Transverse colon (tissue), 4 donors: ENCODE measurements around the gene KMT2D. TPM values are rescaled to one million over a fixed set of nuclear protein-coding genes. Genes with fewer than 3 reads are reported as not detected.

Experiments used
- DNase-seq: peaks from one replicate; pipeline ENCODE4 v3.0.0-alpha.2; 2019
- H3K27ac ChIP-seq, 4 donors: fragments of 200-600 bp; sonication (generic); 2 replicates each; pipeline ENCODE4 v1.5.1; 2016 to 2018; ENCODE audit warnings: inconsistent platforms in 4 of 4
- H3K27me3 ChIP-seq: fragments of 200-600 bp; sonication (generic); 2 replicates; pipeline ENCODE4 v1.5.1; 2017; ENCODE audit warnings: inconsistent platforms
- H3K36me3 ChIP-seq, 4 donors: fragments of 200-600 bp; sonication (generic); 2 replicates each; pipeline ENCODE4 v1.5.1; 2017 to 2019; ENCODE audit warnings: inconsistent platforms in 4 of 4
- H3K4me1 ChIP-seq, 4 donors: fragments of 200-600 bp; sonication (generic); 2 replicates each; pipeline ENCODE4 v1.5.1; 2017 to 2020; ENCODE audit warnings: inconsistent platforms in 4 of 4
- H3K4me3 ChIP-seq, 4 donors: fragments of 200-600 bp; sonication (generic); 1 replicate in 1 of 4; 2 replicates in 3 of 4; pipeline versions ENCODE4 v1.5.1 to v1.6.1; 2017 to 2019; ENCODE audit warnings: inconsistent platforms in 4 of 4
- H3K9me3 ChIP-seq, 2 donors: fragments of 200-600 bp; sonication (generic); 2 replicates each; pipeline ENCODE4 v1.5.1; 2017 to 2019; ENCODE audit warnings: inconsistent platforms in 2 of 2
- EP300 ChIP-seq: sonication (generic); formaldehyde crosslinking; IDR thresholded peaks from one replicate; pipeline ENCODE4 v1.6.1; 2017; ENCODE audit warnings: antibody characterized with exemption, low read depth
- POLR2A ChIP-seq: fragments of 450-650 bp; IDR thresholded peaks from one replicate; pipeline ENCODE4 v1.6.1; 2016; ENCODE audit warnings: antibody characterized with exemption, mild to moderate bottlenecking, moderate library complexity
- POLR2AphosphoS5 ChIP-seq, 3 donors: sonication (generic); formaldehyde crosslinking; IDR thresholded peaks; one replicate each; pipeline ENCODE4 v1.6.1; 2016; ENCODE audit warnings: antibody characterized with exemption in 3 of 3
- WGBS, 2 donors: methylation state at CpG; one replicate each; pipeline ENCODE4 v1.1.5; 2018; ENCODE audit warnings: low coverage in 1 of 2; 5-methylcytosine and 5-hydroxymethylcytosine counted together
- in situ Hi-C, 4 donors: fragments of 200-750 bp; cut with MboI; loops; one replicate each; pipeline versions ENCODE4 v1.15.0 to v1.15.1; 2017; ENCODE audit warnings: low sequenced_read_pairs in 3 of 4, low pct_ligation_motif_present in 1 of 4, low pct_unique_long_range_greater_than_20kb in 1 of 4
- intact Hi-C: fragments of 100-400 bp; cut with DNase I; formaldehyde crosslinking; loops from one replicate; pipeline ENCODE4 v1.15.1; 2023; ENCODE audit warnings: low total_unique reads
- total RNA-seq, 4 donors: library from RNA; depleted of rRNA; stranded (reverse); fragments of >200 nt; gene quantifications; one replicate each; pipeline ENCODE4 v1.1.0, GENCODE V29; 2016
- TF ChIP-seq, protein P1 (sequence below), 5 experiments: fragments of 200-600 bp in 3 of 5; fragments of 450-650 bp in 2 of 5; sonication (generic) in 3 of 5; IDR thresholded peaks; 1 replicate in 2 of 5; 2 replicates in 3 of 5; pipeline ENCODE4 v1.5.1; 2016 to 2017; ENCODE audit warnings: antibody characterized with exemption in 5 of 5, inconsistent platforms in 3 of 5, mild to moderate bottlenecking in 2 of 5, moderate library complexity in 1 of 5

The KMT2D gene
- total RNA-seq, 4 donors from 2014 or later, result 50.0 to 351 (median 78.0) TPM

DNA sequence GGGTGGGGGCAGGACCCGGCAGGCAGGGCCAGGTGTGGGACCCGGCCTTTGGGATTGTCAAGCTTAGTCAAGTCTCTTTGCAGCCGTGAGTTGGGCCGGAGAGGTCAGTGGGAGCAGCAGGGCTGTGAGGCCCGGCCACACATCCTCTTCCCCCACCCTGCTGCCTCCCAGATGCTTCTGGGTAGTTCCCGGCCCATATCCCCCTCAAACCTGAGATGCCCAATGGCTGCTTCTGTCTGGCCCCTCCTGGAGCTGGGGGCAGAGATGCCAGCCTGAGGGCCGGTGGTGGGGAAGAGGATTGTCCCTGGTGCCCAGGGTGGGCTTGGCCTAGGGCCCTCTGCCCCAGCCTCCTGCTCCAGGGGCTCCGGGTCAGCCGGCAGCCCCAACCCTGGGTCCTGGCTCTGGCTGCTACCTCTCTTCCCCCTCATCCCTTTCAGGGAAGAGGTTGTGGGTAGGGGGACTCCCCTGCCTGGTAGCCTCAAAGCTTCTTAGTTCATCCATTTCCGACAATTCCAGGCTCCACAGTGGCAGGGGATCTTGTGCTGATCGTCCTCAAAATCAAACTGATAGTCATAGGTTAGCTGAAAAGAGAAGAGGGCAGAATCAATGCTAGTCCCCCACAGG is 39.2 kb downstream of the KMT2D start:
- H3K4me3 ChIP-seq, result no peak overlapping the region
- H3K9me3 ChIP-seq, result no peaks in the 10 kb centered on the region
- TF ChIP-seq POLR2A (no peak), EP300 (no peak), POLR2AphosphoS5 (IDR thresholded peaks at IDR 0.05) (no peak)
- TF ChIP-seq, protein P1, sequence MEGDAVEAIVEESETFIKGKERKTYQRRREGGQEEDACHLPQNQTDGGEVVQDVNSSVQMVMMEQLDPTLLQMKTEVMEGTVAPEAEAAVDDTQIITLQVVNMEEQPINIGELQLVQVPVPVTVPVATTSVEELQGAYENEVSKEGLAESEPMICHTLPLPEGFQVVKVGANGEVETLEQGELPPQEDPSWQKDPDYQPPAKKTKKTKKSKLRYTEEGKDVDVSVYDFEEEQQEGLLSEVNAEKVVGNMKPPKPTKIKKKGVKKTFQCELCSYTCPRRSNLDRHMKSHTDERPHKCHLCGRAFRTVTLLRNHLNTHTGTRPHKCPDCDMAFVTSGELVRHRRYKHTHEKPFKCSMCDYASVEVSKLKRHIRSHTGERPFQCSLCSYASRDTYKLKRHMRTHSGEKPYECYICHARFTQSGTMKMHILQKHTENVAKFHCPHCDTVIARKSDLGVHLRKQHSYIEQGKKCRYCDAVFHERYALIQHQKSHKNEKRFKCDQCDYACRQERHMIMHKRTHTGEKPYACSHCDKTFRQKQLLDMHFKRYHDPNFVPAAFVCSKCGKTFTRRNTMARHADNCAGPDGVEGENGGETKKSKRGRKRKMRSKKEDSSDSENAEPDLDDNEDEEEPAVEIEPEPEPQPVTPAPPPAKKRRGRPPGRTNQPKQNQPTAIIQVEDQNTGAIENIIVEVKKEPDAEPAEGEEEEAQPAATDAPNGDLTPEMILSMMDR (IDR thresholded peaks at IDR 0.05), result no peak
- in situ Hi-C loops, result no loop called here
- H3K36me3 ChIP-seq, result peaks cover 0 to 20% (median 8%) of the 10 kb centered on the region in 4 donors
- intact Hi-C loops, result no loop called here
- H3K27me3 ChIP-seq, result no peaks in the 10 kb centered on the region
- H3K4me1 ChIP-seq, result peaks cover 8 to 22% (median 12%) of the 10 kb centered on the region in 4 donors
- WGBS, 2 donors, result 81 to 83% methylated on average over 5 to 11 of the region's 11 CpGs
- no peak overlapping the region for H3K27ac ChIP-seq
- DNase-seq, result peak; percentile 6

DNA sequence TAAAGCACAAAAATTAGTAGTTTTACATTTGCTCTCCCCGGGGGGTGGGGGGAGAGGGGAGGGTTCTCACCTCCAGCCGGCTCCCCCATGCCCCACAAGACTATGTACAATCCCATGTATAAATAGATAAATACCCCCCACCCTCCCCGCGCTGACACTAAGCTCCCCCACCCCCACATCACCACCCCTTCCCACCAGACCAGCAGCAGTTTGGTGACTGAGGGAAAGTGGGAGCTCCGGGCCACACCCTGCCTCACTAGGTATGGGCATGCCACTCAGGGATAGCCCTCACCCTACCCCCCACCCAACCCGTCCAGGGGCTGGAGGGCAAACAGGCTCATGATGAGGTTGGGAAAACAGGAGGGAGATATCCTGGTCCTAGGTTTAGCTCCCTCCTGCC is 40.2 kb downstream of the KMT2D start:
- Histone ChIP-seq H3K27ac (peak overlapping the region in 1 of 4 donors; percentile 96), H3K9me3 (no peaks in the 10 kb centered on the region), H3K27me3 (no peaks in the 10 kb centered on the region), H3K4me3 (no peak overlapping the region), H3K36me3 (peaks cover 0 to 20% (median 6%) of the 10 kb centered on the region in 4 donors), H3K4me1 (peaks cover 8 to 22% (median 12%) of the 10 kb centered on the region in 4 donors)
- WGBS, 2 donors, result 63 to 79% methylated on average over 2 to 4 of the region's 6 CpGs
- DNase-seq, result peak; percentile 7
- in situ Hi-C loops, result no loop called here
- intact Hi-C loops, result no loop called here
- TF ChIP-seq, protein P1 (IDR thresholded peaks at IDR 0.05), result no peak
- TF ChIP-seq EP300 (no peak), POLR2A (no peak)

GRCh38 chr12:49019443-49020324 is 40.9 kb downstream of the KMT2D start:
- no peaks in the 10 kb centered on the region for H3K9me3 ChIP-seq
- peak overlapping the region in 1 of 4 donors; percentile 99 for H3K4me3 ChIP-seq
- H3K27ac ChIP-seq, result peak overlapping the region; percentile 86 to 99 (median 97)
- H3K36me3 ChIP-seq, result peaks cover 0 to 12% (median 2%) of the 10 kb centered on the region in 4 donors
- in situ Hi-C loops (no loop called here), intact Hi-C loops (no loop called here)
- no peaks in the 10 kb centered on the region for H3K27me3 ChIP-seq
- WGBS, 2 donors, result 65 to 86% methylated on average over 5 to 10 of the region's 10 CpGs
- TF ChIP-seq, protein P1 (IDR thresholded peaks at IDR 0.05), result peak in 2 of 5 experiments; percentile 4 to 11
- no peak for TF ChIP-seq POLR2AphosphoS5 (IDR thresholded peaks at IDR 0.05)
- TF ChIP-seq POLR2A, result no peak
- TF ChIP-seq EP300, result no peak
- peak; percentile 38 for DNase-seq
- peaks cover 8 to 22% (median 12%) of the 10 kb centered on the region in 4 donors for H3K4me1 ChIP-seq

- TF ChIP-seq POLR2AphosphoS5 (IDR thresholded peaks at IDR 0.05), result no peak
- no peak for TF ChIP-seq EP300
- no peak for TF ChIP-seq POLR2A
- TF ChIP-seq, protein P1 (IDR thresholded peaks at IDR 0.05), result no peak
- intact Hi-C loops, result no loop called here
- Histone ChIP-seq H3K9me3 (no peaks in the 10 kb centered on the region), H3K4me3 (peak overlapping the region; percentile 54 to 99 (median 86)), H3K27ac (peak overlapping the region; percentile 86 to 99 (median 97)), H3K36me3 (peaks cover 0 to 6% (median 0%) of the 10 kb centered on the region in 4 donors), H3K4me1 (peaks cover 8 to 22% (median 12%) of the 10 kb centered on the region in 4 donors), H3K27me3 (no peaks in the 10 kb centered on the region)
- WGBS, 2 donors, result 0 to 4% methylated on average over 7 to 8 of the region's 8 CpGs
- no peak for DNase-seq
- in situ Hi-C loops, result no loop called here
These were observed 41.5 kb downstream of the KMT2D start for GRCh38 chr12:49019120-49019430.
